Measurements from ENCODE around the gene MPHOSPH10.

- TF ChIP-seq CTCF (IDR thresholded peaks at IDR 0.05; ENCODE audit: insufficient read depth, low read depth, low read length) = no peak
- TF ChIP-seq EZH2 (IDR thresholded peaks at IDR 0.05; ENCODE audit: insufficient read depth, low read length) = no peak
These were observed 21.2 kb downstream of the MPHOSPH10 start for GRCh38 chr2:71151620-71152019.

Measured in astrocyte (in vitro differentiated cells and primary cell).